HCT116 (cell line): ENCODE data around the gene PTPRJ.

ENCODE experiments used
- EZH2phosphoT487 ChIP-seq: fragments of 200-600 bp; IDR thresholded peaks from 2 replicates; pipeline ENCODE4 v1.6.1; 2018; ENCODE audit warnings: antibody characterized with exemption, borderline replicate concordance
- POLR2A ChIP-seq: IDR thresholded peaks from 2 replicates; pipeline ENCODE4 v1.7.0; 2011; ENCODE audit warnings: borderline replicate concordance; ENCODE audit not compliant: insufficient read depth, insufficient read length; ENCODE audit errors: extremely low read depth
- POLR2AphosphoS5 ChIP-seq: IDR thresholded peaks from 2 replicates; pipeline ENCODE4 v1.6.1; 2011; ENCODE audit warnings: mild to moderate bottlenecking, low read depth, low read length, moderate library complexity
- TF ChIP-seq, protein P1 (sequence below), 3 experiments: fragments of 200-600 bp in 1 of 3; sonication (generic) in 1 of 3; IDR thresholded peaks in 2 of 3; conservative IDR thresholded peaks in 1 of 3; 2 replicates each; pipeline ENCODE4 v1.5.1; 2012 to 2017; ENCODE audit warnings: low read depth in 2 of 3, low read length in 2 of 3, antibody characterized with exemption in 1 of 3, borderline replicate concordance in 1 of 3, control low read depth in 1 of 3, mild to moderate bottlenecking in 1 of 3, mixed read lengths in 1 of 3, mixed run types in 1 of 3, moderate library complexity in 1 of 3; ENCODE audit not compliant: insufficient read depth in 1 of 3

DNA sequence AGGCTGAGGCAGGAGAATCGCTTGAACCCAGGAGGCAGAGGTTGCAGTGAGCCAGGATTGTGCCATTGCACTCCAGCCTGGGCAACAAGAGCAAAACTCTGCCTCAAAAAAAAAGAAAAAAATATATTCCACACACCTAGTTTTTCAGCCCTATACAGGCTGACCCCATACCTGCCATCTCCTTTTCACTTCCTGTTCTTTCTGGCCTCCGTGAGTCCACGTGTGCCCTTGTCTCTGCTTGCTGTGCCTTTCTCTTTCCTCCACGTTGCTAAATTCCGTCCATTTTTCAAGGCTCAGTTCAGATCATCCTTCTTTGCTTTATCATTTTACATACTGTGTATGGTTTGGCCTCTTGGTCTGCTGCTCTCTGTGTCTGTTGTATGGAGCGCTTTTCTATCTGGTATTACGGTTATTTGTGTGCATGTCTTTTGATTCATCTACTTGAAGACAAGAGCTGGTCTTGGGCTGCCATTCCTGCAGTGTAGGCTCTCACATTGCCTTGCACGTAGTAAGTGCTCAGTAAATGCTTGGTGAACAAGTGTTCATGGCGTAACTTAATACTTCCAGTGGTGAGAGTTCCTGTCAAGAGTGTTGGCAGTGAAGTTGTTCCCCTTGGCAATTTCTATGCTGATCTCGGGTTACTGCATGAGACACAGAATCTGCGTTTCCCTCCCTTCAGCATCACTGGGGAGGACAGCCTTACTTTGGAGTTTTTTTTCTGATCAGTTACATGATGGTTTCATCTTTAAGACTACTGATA lies 57.5 kb downstream of the PTPRJ start:
- TF ChIP-seq, protein P1, sequence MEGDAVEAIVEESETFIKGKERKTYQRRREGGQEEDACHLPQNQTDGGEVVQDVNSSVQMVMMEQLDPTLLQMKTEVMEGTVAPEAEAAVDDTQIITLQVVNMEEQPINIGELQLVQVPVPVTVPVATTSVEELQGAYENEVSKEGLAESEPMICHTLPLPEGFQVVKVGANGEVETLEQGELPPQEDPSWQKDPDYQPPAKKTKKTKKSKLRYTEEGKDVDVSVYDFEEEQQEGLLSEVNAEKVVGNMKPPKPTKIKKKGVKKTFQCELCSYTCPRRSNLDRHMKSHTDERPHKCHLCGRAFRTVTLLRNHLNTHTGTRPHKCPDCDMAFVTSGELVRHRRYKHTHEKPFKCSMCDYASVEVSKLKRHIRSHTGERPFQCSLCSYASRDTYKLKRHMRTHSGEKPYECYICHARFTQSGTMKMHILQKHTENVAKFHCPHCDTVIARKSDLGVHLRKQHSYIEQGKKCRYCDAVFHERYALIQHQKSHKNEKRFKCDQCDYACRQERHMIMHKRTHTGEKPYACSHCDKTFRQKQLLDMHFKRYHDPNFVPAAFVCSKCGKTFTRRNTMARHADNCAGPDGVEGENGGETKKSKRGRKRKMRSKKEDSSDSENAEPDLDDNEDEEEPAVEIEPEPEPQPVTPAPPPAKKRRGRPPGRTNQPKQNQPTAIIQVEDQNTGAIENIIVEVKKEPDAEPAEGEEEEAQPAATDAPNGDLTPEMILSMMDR (IDR thresholded peaks at IDR 0.05 in 2 of 3, conservative IDR thresholded peaks at IDR 0.05 in 1 of 3; ENCODE audit: borderline replicate concordance in 1 of 3, insufficient read depth in 1 of 3, low read depth in 2 of 3, low read length in 2 of 3) = no peak
- no peak for TF ChIP-seq EZH2phosphoT487
- no peak for TF ChIP-seq POLR2AphosphoS5
- TF ChIP-seq POLR2A = no peak
